Activated CD4-positive, alpha-beta memory T cell treated with anti-CD3 and anti-CD28 coated beads, Interleukin-2, amount 10 ng/mL, durations not matched to agents 7 days and 5 days (primary cell): Measurements from ENCODE around the gene DALRD3. TPM values are rescaled to one million over a fixed set of nuclear protein-coding genes. Genes with fewer than 3 reads are reported as not detected.

ENCODE experiments used
- CTCF ChIA-PET: fragments of 350-600 bp; sonication (Branson Sonifier 250); formaldehyde crosslinking; loops from one replicate; lab custom pipeline; 2021; ENCODE audit warnings: antibody characterized with exemption, inconsistent platforms; lab: Charles Lee
- POLR2A ChIA-PET: fragments of 350-600 bp; sonication (Branson Sonifier 250); formaldehyde crosslinking; loops from one replicate; lab custom pipeline; 2021; ENCODE audit warnings: antibody characterized with exemption; lab: Charles Lee
- DNase-seq: peaks from one replicate; pipeline ENCODE4 v3.0.0-alpha.2; 2020
- H3K27ac Mint-ChIP-seq: one replicate; pipeline ENCODE4 v1.8.0; 2021; ENCODE audit warnings: mild to moderate bottlenecking, mixed read lengths
- H3K27me3 Mint-ChIP-seq: one replicate; pipeline ENCODE4 v1.8.0; 2021; ENCODE audit warnings: mixed read lengths
- H3K36me3 Mint-ChIP-seq: one replicate; pipeline ENCODE4 v1.8.0; 2021; ENCODE audit warnings: low read depth, mixed read lengths
- H3K4me1 Mint-ChIP-seq: one replicate; pipeline ENCODE4 v1.8.0; 2021; ENCODE audit warnings: mixed read lengths
- H3K4me3 Mint-ChIP-seq: one replicate; pipeline ENCODE4 v1.8.0; 2021; ENCODE audit warnings: mild to moderate bottlenecking, mixed read lengths
- H3K9me3 Mint-ChIP-seq: one replicate; pipeline ENCODE4 v1.8.0; 2021; ENCODE audit warnings: mixed read lengths
- total RNA-seq, 2 experiments: library from RNA; stranded (reverse); gene quantifications; one replicate each; pipeline ENCODE4 v1.2.3, GENCODE V29; 2021

Gene DALRD3
- total RNA-seq, 2 experiments from 2014 or later: 21.6 to 24.5 TPM

DNA sequence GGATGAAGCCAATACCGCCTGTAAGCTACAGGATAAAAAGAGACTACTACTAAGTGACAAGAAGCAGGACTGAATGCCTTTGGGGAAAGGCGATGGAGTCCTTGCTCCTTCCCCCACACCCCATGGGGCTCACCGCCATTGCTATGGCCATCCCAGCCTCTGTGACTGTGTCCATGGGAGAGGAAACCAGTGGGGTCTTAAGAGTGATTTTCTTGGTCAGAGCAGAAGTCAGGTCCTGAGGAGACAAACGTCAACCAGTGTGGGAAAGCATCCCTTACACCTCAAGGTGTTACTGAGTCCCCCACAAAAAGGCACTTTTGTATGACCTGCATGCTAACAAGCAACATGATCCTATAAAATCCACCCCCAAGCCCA lies 9.9 kb upstream of the DALRD3 start:
- peak overlapping the region; percentile 86 for H3K27ac Mint-ChIP-seq
- H3K4me3 Mint-ChIP-seq: peak overlapping the region; percentile 84
- peaks cover 80% of the 10 kb centered on the region for H3K36me3 Mint-ChIP-seq
- H3K4me1 Mint-ChIP-seq: peaks cover 56% of the 10 kb centered on the region
- ChIA-PET CTCF (interaction anchor here (0.9 to 2.2 kb wide), 3 partner anchors 15 to 40 kb away, joined by 3 to 13 read pairs (median 12); partner anchors contain the start of gene WDR6), POLR2A (interaction anchor here (1.2 to 3.0 kb wide), 6 partner anchors 9 to 65 kb away, joined by 3 to 55 read pairs (median 22); partner anchors contain the start of genes DALRD3, QRICH1 and WDR6)
- no peak for DNase-seq
- no peaks in the 10 kb centered on the region for H3K27me3 Mint-ChIP-seq
- H3K9me3 Mint-ChIP-seq: no peaks in the 10 kb centered on the region

GRCh38 chr3:49027634-49028033 lies 9.3 kb upstream of the DALRD3 start:
- Mint-ChIP-seq H3K36me3 (peaks cover 79% of the 10 kb centered on the region), H3K9me3 (no peaks in the 10 kb centered on the region), H3K4me3 (peak overlapping the region; percentile 84), H3K27me3 (no peaks in the 10 kb centered on the region), H3K27ac (peak overlapping the region; percentile 86), H3K4me1 (peaks cover 62% of the 10 kb centered on the region)
- CTCF ChIA-PET: interaction anchor here (2.2 kb wide), 1 partner anchor 40 kb away, joined by 12 read pairs; no protein-coding TSS in a partner anchor
- POLR2A ChIA-PET: interaction anchor here (2.3 to 12.4 kb wide), 4 partner anchors 9 to 66 kb away, joined by 35 to 309 read pairs (median 45); partner anchors contain the start of genes DALRD3, QRICH1 and WDR6
- no peak for DNase-seq

- H3K36me3 Mint-ChIP-seq: peaks cover 69% of the 10 kb centered on the region
Observed at GRCh38 chr3:49026536-49026935, 8.2 kb upstream of the DALRD3 start.

DNA sequence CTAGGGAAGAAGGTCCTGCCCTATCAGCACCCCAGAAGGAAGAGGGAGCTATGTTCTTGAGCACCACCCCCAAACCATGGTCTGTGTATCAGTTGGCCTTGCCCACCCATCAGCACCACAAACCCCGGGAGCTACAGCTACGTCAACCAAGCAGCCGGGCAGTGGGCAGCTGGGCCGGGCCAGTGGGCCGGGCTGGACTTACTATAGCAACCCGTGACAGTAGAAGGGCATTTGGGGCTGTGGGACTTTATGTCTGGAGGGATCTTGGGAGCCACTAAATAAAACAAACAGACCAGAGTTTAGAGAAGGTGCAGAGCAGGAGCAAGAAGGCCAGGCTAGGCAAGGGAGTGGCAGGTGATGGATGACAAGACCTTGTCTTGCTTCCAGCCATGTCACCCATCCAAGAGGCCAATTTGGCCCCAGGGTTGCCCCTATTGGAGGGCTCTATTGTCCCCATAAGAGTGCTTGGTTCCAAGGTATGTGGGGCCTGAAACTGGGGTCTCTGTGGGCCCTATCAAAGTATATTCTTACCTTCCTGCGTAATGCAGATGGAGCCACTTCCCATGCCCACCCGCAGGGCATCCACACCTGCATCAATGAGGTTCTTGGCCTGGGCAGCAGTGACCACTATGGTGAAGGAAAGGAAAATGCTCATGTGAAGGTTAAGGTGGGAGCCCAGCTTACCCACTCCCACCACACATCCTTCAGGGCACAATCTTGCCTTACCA lies 7.6 kb upstream of the DALRD3 start:
- no peaks in the 10 kb centered on the region for H3K9me3 Mint-ChIP-seq
- H3K4me3 Mint-ChIP-seq: no peak overlapping the region
- ChIA-PET POLR2A (interaction anchor here (0.7 to 15.9 kb wide), 4 partner anchors 8 to 68 kb away, joined by 4 to 309 read pairs (median 97); partner anchors contain the start of genes DALRD3, P4HTM, QRICH1 and WDR6), CTCF (interaction anchor here (0.9 to 1.3 kb wide), 2 partner anchors 8 to 19 kb away, joined by 3 read pairs; partner anchors contain the start of gene WDR6)
- no peaks in the 10 kb centered on the region for H3K27me3 Mint-ChIP-seq
- H3K36me3 Mint-ChIP-seq: peaks cover 67% of the 10 kb centered on the region
- no peak for DNase-seq
- H3K4me1 Mint-ChIP-seq: peaks cover 67% of the 10 kb centered on the region
- H3K27ac Mint-ChIP-seq: peak overlapping the region; percentile 26

More at GRCh38 chr3:49026536-49026935, 8.2 kb upstream of the DALRD3 start:
- no peaks in the 10 kb centered on the region for H3K27me3 Mint-ChIP-seq
- CTCF ChIA-PET: interaction anchor here (0.9 to 1.3 kb wide), 2 partner anchors 9 to 20 kb away, joined by 3 read pairs; partner anchors contain the start of gene WDR6
- no peaks in the 10 kb centered on the region for H3K9me3 Mint-ChIP-seq
- H3K27ac Mint-ChIP-seq: peak overlapping the region; percentile 26
- POLR2A ChIA-PET: interaction anchor here (0.7 to 15.9 kb wide), 3 partner anchors 9 to 38 kb away, joined by 4 to 309 read pairs (median 190); partner anchors contain the start of genes DALRD3, P4HTM and WDR6
- peaks cover 65% of the 10 kb centered on the region for H3K4me1 Mint-ChIP-seq
- no peak for DNase-seq
- no peak overlapping the region for H3K4me3 Mint-ChIP-seq

- DNase-seq: no peak
- Mint-ChIP-seq H3K9me3 (no peaks in the 10 kb centered on the region), H3K27me3 (no peaks in the 10 kb centered on the region), H3K36me3 (peaks cover 66% of the 10 kb centered on the region), H3K27ac (no peak overlapping the region), H3K4me1 (peaks cover 67% of the 10 kb centered on the region), H3K4me3 (no peak overlapping the region)
- CTCF ChIA-PET: interaction anchor here (8.4 kb wide), 1 partner anchor 17 kb away, joined by 117 read pairs; the partner anchor contains the start of gene WDR6
- POLR2A ChIA-PET: interaction anchor here (0.9 to 15.9 kb wide), 4 partner anchors 18 to 69 kb away, joined by 4 to 309 read pairs (median 144); partner anchors contain the start of genes P4HTM, QRICH1 and WDR6
Observed at GRCh38 chr3:49025005-49025792, 6.8 kb upstream of the DALRD3 start.

DNA sequence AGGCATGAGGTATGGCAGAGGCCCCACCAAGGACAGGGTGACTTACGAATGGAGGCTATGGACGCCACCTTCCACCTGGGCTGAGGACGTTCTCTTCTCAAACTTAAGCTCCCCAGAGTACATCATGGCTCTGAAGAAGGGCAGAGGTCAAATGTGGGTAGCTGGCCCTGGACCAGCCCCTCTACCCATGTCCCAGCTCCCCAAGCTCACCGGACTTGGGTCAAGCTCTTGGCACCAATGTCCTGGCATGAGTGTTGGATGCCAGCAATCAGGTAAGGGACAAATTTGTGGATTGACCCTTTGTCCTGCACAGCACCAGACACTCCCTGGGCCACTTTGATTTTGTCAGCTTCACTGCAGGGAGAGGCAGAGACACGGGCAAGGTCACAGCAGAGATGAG lies 6.1 kb upstream of the DALRD3 start:
- no peak overlapping the region for H3K4me3 Mint-ChIP-seq
- no peaks in the 10 kb centered on the region for H3K27me3 Mint-ChIP-seq
- ChIA-PET POLR2A (interaction anchor here (0.5 to 15.9 kb wide), 5 partner anchors 10 to 69 kb away, joined by 3 to 309 read pairs (median 99); partner anchors contain the start of genes P4HTM, QRICH1 and WDR6), CTCF (interaction anchor here (3.3 to 9.4 kb wide), 3 partner anchors 16 to 68 kb away, joined by 28 to 117 read pairs (median 95); partner anchors contain the start of genes P4HTM, QRICH1 and WDR6)
- H3K9me3 Mint-ChIP-seq: no peaks in the 10 kb centered on the region
- H3K27ac Mint-ChIP-seq: no peak overlapping the region
- no peak for DNase-seq
- peaks cover 71% of the 10 kb centered on the region for H3K4me1 Mint-ChIP-seq
- peaks cover 67% of the 10 kb centered on the region for H3K36me3 Mint-ChIP-seq

- peak overlapping the region; percentile 54 for H3K27ac Mint-ChIP-seq
Observed at GRCh38 chr3:49023775-49024174, 5.4 kb upstream of the DALRD3 start.

GRCh38 chr3:49022688-49023171 lies 4.3 kb upstream of the DALRD3 start:
- Mint-ChIP-seq H3K4me1 (peaks cover 65% of the 10 kb centered on the region), H3K9me3 (no peaks in the 10 kb centered on the region), H3K27me3 (no peaks in the 10 kb centered on the region), H3K27ac (peak overlapping the region; percentile 98), H3K36me3 (peaks cover 56% of the 10 kb centered on the region), H3K4me3 (peak overlapping the region; percentile 98)
- ChIA-PET POLR2A (interaction anchor here (1.0 to 15.9 kb wide), 20 partner anchors 9 to 583 kb away, joined by 3 to 309 read pairs (median 9); partner anchors contain the start of genes ARIH2, CCDC51, DAG1 and IP6K2), CTCF (interaction anchor here (0.9 to 9.4 kb wide), 10 partner anchors 9 to 448 kb away, joined by 3 to 117 read pairs (median 6); partner anchors contain the start of genes ARIH2, DAG1, P4HTM and QRICH1)
- DNase-seq: no peak

More at GRCh38 chr3:49023775-49024174, 5.4 kb upstream of the DALRD3 start:
- no peaks in the 10 kb centered on the region for H3K9me3 Mint-ChIP-seq
- no peak for DNase-seq
- CTCF ChIA-PET: interaction anchor here (3.3 to 9.4 kb wide), 3 partner anchors 16 to 69 kb away, joined by 28 to 117 read pairs (median 95); partner anchors contain the start of genes P4HTM, QRICH1 and WDR6
- H3K4me3 Mint-ChIP-seq: peak overlapping the region; percentile 98
- peaks cover 63% of the 10 kb centered on the region for H3K36me3 Mint-ChIP-seq
- H3K4me1 Mint-ChIP-seq: peaks cover 72% of the 10 kb centered on the region
- POLR2A ChIA-PET: interaction anchor here (0.9 to 15.9 kb wide), 4 partner anchors 10 to 70 kb away, joined by 3 to 309 read pairs (median 144); partner anchors contain the start of genes P4HTM, QRICH1 and WDR6
- H3K27me3 Mint-ChIP-seq: no peaks in the 10 kb centered on the region

DNA sequence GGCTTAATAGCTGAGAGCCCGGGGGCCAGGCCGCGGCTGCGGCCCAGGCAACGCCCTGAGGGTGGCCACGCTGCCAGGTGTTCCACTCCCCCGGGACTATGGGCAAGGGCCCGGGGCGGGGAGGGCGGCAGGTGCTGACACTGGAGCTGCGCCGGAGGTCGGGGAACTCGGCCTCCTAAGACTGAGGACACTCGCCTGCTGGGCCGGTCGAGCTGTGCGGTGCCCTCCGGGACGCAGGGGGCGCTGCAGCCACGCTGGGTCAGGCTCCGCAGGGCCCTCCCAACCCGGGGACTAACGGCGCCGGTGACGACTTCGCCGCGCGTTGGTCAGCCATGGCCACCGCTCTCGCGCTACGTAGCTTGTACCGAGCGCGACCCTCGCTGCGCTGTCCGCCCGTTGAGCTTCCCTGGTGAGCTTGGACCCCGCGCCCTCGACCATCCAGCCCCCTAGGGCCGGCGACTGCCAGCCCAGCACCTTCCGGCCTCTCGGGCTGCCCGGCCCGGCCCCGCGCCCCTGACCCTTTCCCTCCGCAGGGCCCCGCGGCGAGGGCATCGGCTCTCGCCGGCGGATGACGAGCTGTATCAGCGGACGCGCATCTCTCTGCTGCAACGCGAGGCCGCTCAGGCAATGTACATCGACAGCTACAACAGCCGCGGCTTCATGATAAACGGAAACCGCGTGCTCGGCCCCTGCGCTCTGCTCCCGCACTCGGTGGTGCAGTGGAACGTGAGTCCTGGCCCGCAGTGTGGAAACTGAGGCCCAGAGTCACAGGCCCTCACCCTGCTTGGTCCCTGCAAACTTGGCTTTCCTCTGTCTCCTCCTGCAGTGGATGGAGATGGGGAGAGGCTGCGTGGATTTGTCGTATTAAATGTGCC lies 3.7 kb upstream of the DALRD3 start, which contains the start of gene NDUFAF3:
TSS of gene NDUFAF3 (plus strand) at position 309 of the 875 bp plus-strand sequence. CDS start at position 333, 24 bp downstream.
- peak within 1 kb of the TSS; percentile 98 for H3K4me3 Mint-ChIP-seq
- peaks cover 67% of the 10 kb centered on the region for H3K4me1 Mint-ChIP-seq
- peak within 1 kb of the TSS; percentile 98 for H3K27ac Mint-ChIP-seq

DNA sequence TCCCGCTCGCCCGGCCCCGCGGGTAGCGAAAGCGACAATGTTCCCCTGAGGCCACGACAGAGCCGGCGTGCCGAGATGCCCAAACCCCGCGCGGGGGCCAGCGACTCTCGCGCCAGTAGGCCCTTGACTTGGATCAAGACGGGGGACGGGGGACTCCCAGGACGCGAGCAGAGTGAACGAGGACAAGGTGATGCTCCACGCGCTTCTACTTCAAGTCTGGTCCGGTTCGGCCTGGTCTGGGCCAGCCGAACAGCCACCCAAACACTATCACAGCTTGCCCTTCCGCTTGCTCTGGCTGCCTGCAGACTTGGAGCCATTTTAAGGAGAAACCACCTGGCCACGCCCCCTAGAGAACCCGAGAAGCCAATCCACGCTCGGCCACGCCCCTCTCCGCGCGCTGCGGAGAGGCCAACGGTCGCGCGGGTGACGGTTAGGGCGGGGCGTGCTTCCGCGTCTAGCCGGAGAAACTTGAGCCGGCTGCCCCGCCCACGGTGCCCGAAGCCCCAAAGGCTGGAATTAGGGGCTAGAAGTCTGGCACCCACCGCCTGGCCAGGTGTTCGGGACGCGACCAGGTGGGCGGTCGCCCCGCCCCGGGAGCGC lies 2.9 kb upstream of the DALRD3 start:
- Mint-ChIP-seq H3K4me1 (peaks cover 61% of the 10 kb centered on the region), H3K36me3 (peaks cover 44% of the 10 kb centered on the region), H3K27me3 (no peaks in the 10 kb centered on the region), H3K9me3 (no peaks in the 10 kb centered on the region), H3K27ac (peak overlapping the region; percentile 98), H3K4me3 (peak overlapping the region; percentile 98)
- ChIA-PET CTCF (interaction anchor here (0.6 to 9.4 kb wide), 16 partner anchors 8 to 1207 kb away, joined by 3 to 117 read pairs (median 4); partner anchors contain the start of genes ARIH2, IMPDH2, P4HTM and QRICH1), POLR2A (interaction anchor here (0.6 to 15.9 kb wide), 37 partner anchors 7 to 585 kb away, joined by 3 to 309 read pairs (median 7); partner anchors contain the start of genes ARIH2, CCDC51, CELSR3 and DAG1)
- peak; percentile 99 for DNase-seq

More for the DNA sequence above, 3.7 kb upstream of the DALRD3 start, which contains the start of gene NDUFAF3:
- no peaks in the 10 kb centered on the region for H3K27me3 Mint-ChIP-seq
- H3K36me3 Mint-ChIP-seq: peaks cover 51% of the 10 kb centered on the region
- POLR2A ChIA-PET: interaction anchor here (0.7 to 15.9 kb wide), 37 partner anchors 6 to 586 kb away, joined by 3 to 309 read pairs (median 7); partner anchors contain the start of genes ARIH2, CCDC51, DAG1 and IMPDH2
- no peaks in the 10 kb centered on the region for H3K9me3 Mint-ChIP-seq
- CTCF ChIA-PET: interaction anchor here (0.6 to 9.4 kb wide), 18 partner anchors 9 to 1208 kb away, joined by 3 to 117 read pairs (median 4); partner anchors contain the start of genes ARIH2, DAG1, P4HTM and QRICH1
- DNase-seq: peak; percentile 93
